ENCODE measurements around the gene PRKCA. TPM values are rescaled to one million over a fixed set of nuclear protein-coding genes. Genes with fewer than 3 reads are reported as not detected.
A peak's percentile ranks its signal among the peaks of the same experiment; 100 is the strongest.

Gene PRKCA
- total RNA-seq, 1 donor from 2014 or later, result 6.7 TPM

DNA sequence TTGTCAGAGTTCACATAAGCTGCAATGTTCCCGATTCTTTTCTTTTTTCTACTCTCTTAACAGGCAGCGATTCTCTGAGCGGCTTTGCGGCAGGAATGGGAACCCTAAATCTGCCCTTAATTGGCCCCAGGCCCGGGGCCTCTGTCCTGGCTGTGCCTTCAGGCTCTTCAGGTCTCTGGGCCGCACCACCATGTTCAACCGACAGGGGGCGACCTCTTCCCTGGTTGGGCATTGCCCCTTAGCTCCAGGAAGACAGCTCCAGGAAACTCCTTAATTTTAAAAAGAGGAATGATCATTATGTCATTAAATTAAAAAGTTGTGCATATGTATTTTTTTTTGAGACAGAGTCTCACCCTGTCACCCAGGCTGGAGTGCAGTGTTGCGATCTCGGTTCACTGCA lies 552.8 kb downstream of the PRKCA start:
- H3K4me3 ChIP-seq (ENCODE audit: low read depth, low read length), result no peak overlapping the region
- TF ChIP-seq, protein P1, sequence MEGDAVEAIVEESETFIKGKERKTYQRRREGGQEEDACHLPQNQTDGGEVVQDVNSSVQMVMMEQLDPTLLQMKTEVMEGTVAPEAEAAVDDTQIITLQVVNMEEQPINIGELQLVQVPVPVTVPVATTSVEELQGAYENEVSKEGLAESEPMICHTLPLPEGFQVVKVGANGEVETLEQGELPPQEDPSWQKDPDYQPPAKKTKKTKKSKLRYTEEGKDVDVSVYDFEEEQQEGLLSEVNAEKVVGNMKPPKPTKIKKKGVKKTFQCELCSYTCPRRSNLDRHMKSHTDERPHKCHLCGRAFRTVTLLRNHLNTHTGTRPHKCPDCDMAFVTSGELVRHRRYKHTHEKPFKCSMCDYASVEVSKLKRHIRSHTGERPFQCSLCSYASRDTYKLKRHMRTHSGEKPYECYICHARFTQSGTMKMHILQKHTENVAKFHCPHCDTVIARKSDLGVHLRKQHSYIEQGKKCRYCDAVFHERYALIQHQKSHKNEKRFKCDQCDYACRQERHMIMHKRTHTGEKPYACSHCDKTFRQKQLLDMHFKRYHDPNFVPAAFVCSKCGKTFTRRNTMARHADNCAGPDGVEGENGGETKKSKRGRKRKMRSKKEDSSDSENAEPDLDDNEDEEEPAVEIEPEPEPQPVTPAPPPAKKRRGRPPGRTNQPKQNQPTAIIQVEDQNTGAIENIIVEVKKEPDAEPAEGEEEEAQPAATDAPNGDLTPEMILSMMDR (conservative IDR thresholded peaks at IDR 0.05; ENCODE audit: low read depth, low read length), result peak; percentile 36
- DNase-seq (ENCODE audit: low read depth), result no peak

DNA sequence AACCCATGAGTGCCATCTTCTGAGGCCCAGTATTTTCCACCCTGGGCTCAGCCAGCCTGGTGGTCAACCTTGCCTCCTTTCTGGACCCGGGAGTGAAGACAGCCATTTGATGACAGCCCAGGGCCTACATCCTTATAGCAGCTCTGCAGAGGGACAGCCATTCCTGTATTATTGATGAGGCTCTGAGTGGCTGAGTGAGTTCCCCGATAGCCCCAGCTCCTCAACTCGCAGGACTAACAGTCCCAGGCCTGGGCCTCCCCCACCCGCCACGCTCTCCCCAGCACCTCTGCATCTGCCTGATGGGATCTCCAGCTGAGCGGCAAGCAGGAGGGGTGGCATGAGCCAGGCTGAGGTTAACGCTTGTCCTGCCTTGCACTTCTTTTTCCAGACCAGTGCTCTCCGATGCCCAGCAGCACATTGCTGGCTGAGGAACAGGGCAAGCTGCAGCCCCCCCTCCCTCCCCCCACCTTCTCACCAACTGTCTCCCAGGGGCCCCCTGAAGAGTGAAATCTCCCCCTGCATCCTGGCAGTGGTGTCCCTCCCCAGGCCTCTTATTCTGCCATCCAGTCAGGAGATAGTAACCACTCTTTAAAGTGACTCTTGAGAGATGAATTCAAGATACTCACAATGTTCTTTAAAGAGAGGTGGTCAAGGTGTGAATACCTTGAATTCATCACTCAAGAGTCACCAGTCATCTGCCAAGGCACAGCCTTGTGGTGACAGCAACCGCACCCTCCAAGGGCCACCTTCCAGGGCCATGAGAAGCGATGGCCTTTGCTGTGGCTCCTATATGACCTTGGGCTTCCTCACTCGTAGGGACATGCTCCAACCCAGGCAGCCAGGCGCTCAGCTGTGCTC lies 556.0 kb downstream of the PRKCA start:
- no peak overlapping the region for H3K4me3 ChIP-seq (ENCODE audit: low read depth, low read length)
- TF ChIP-seq, protein P1 (conservative IDR thresholded peaks at IDR 0.05; ENCODE audit: low read depth, low read length), result no peak
- DNase-seq (ENCODE audit: low read depth), result no peak

DNA sequence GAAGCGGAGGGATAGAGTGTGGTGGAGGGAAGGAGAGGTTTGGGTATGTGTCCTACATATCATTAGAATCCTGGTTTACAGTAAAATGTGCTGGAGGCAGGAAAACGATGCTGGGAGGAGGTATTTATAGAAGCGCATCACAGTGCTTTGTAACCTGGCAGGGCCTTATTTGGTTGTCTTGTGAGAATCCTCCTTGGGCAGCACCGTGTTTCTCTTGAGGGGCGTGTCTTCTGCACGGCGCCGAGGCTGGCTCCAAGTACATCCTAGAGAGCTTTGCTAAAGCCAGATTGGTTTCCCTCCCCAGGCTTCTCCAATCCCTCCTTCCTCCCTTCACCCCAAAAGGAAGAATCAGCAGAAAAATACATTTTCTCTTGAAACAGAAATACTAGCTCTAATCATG lies 556.9 kb downstream of the PRKCA start:
- no peak for DNase-seq (ENCODE audit: low read depth)
- no peak overlapping the region for H3K4me3 ChIP-seq (ENCODE audit: low read depth, low read length)
- TF ChIP-seq, protein P1 (conservative IDR thresholded peaks at IDR 0.05; ENCODE audit: low read depth, low read length), result no peak

DNA sequence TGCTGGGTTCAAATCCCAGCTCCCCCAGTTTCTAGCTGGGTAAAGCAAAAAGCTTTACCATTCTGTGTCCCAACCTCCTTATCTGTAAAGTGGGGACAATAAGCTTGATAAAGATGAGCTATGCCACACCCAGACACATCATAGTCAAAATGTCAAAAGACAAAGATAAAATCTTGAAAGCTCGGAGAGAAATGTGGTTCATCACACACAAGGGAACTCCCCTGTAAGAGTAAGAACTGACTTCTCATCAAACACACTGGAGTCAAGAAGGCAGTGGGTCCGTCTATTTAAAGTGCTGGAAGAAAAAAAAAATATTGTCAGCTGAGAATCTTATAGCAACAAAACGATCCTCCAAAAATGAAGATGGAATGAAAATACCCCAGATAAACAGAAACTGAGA lies 557.8 kb downstream of the PRKCA start:
- no peak overlapping the region for H3K4me3 ChIP-seq (ENCODE audit: low read depth, low read length)
- DNase-seq (ENCODE audit: low read depth), result no peak
- TF ChIP-seq, protein P1 (conservative IDR thresholded peaks at IDR 0.05; ENCODE audit: low read depth, low read length), result no peak

Other genes starting within 250 kb of the PRKCA start
- 3.3 and 4.7 TPM in 2 replicates for gene CEP112, start 110.5 kb upstream of the PRKCA start, total RNA-seq
- not detected in 2 replicates for gene APOH, start 73.2 kb upstream of the PRKCA start, total RNA-seq